Measurements from ENCODE around the gene CCNH. TPM values are rescaled to one million over a fixed set of nuclear protein-coding genes. Genes with fewer than 3 reads are reported as not detected.

Gene CCNH
- total RNA-seq, 1 experiment from 2014 or later: 38.3 TPM

DNA sequence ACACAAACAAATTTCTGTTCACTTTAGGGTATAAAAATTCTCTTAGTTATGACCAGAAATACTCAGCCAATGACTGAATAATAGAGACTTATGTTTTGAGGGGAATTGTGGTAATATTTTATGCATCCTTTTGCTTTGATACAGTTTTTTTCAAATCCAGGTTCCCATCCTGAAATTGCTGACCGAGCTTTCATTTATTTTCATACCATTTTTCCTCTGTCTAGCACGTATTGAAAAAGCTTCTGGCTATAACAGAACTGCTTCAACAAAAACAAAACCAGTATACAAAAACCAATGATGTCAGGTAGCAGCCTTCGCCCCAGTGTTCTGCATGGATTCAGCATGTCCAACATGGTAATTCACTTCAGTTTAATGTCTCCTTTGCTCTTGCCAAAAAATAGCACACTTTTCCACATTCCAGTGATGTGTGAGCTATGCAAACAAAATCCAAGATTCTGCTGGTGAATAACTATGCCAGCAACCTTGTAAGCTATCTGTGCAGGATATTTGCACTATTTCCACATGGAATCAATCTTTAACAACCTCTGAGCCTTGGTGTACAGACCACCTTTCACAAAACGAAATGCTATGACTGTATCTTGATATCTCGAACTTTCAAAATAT, 22.0 kb downstream of the CCNH start:
- no CpG with 5 or more reads among the region's 5 CpGs for WGBS (ENCODE audit: extremely low coverage, insufficient read length, low lambda C conversion rate)
- DNase-seq: no peak
- Histone ChIP-seq H3K18ac (ENCODE audit: insufficient read length, low read depth, low read length) (no peak overlapping the region), H2BK15ac (ENCODE audit: low read depth, low read length) (no peak overlapping the region), H3K27me3 (ENCODE audit: insufficient read depth, low read length) (no peaks in the 10 kb centered on the region), H4K8ac (replicated peaks; ENCODE audit: insufficient read length, low read depth, low read length) (no peak overlapping the region), H3K4me2 (ENCODE audit: insufficient read depth, insufficient read length, low read length) (no peak overlapping the region), H4K91ac (ENCODE audit: insufficient read length, low read depth, low read length) (no peak overlapping the region), H2BK120ac (ENCODE audit: low read depth, low read length, poor library complexity, severe bottlenecking) (no peak overlapping the region), H4K5ac (ENCODE audit: insufficient read length, low read depth, low read length) (no peak overlapping the region), H3K23me2 (ENCODE audit: insufficient read length, low read depth, low read length, poor library complexity, severe bottlenecking) (no peaks in the 10 kb centered on the region), H2BK12ac (ENCODE audit: insufficient read length, low read depth, low read length) (no peak overlapping the region), H2AK5ac (ENCODE audit: insufficient read length, low read length) (no peak overlapping the region), H3K9me3 (ENCODE audit: control insufficient read depth, low read depth, low read length) (no peaks in the 10 kb centered on the region), H3T11ph (ENCODE audit: low read length) (no peak overlapping the region), H3K27ac (ENCODE audit: insufficient read length, low read depth, low read length) (no peak overlapping the region), H3K79me2 (ENCODE audit: insufficient read depth, low read length) (no peaks in the 10 kb centered on the region), H3K23ac (ENCODE audit: insufficient read length, low read depth, low read length) (no peak overlapping the region), H3K4ac (ENCODE audit: low read depth, low read length) (no peak overlapping the region), H3K79me1 (ENCODE audit: insufficient read depth, low read depth, low read length, poor library complexity, severe bottlenecking) (no peaks in the 10 kb centered on the region), H3K56ac (ENCODE audit: insufficient read length, low read depth, low read length) (no peak overlapping the region), H2AFZ (ENCODE audit: low read length) (no peak overlapping the region), H2BK20ac (ENCODE audit: low read depth, low read length, poor library complexity, severe bottlenecking) (no peak overlapping the region), H2BK5ac (ENCODE audit: insufficient read length, low read length) (no peak overlapping the region), H3K4me1 (ENCODE audit: insufficient read depth, low read length) (no peaks in the 10 kb centered on the region), H3K14ac (ENCODE audit: insufficient read depth, low read length) (no peak overlapping the region), H3K9ac (ENCODE audit: extremely low read depth, insufficient read length, low read length) (no peak overlapping the region), H4K20me1 (ENCODE audit: control insufficient read depth, insufficient read depth, insufficient read length) (no peaks in the 10 kb centered on the region)
- no peaks in the 10 kb centered on the region for H3K9me3 Mint-ChIP-seq
- no peak for TF ChIP-seq CTCF (conservative IDR thresholded peaks at IDR 0.05)
- 0 out of 7 replicates have a peak overlapping the region, but pooled peaks of 1 of the 3 experiments have one; percentile 16 for H3K27ac Mint-ChIP-seq
- peaks cover 29 to 77% (median 68%) of the 10 kb centered on the region in 3 experiments; a peak in 6 of 7 replicates for H3K36me3 Mint-ChIP-seq (ENCODE audit: insufficient read depth in 1 of 3, low read depth in 3 of 3)
- no peaks in the 10 kb centered on the region for H3K27me3 Mint-ChIP-seq (ENCODE audit: low read depth)
- H3K4me1 Mint-ChIP-seq: no peaks in the 10 kb centered on the region
- H3K4me3 Mint-ChIP-seq: no peak overlapping the region

All from H9 (cell line).